K562 (cell line): Measurements from ENCODE around the gene SNCB. TPM values are rescaled to one million over a fixed set of nuclear protein-coding genes. Genes with fewer than 3 reads are reported as not detected.

Source experiments
- ATAC-seq: fragments of 200-7000 bp; cut with Tn5 transposase; 3 replicates; pipeline ENCODE4 v1.9.1; 2020; ENCODE audit warnings: moderate library complexity
- BruUV-seq: library from RNA; stranded (reverse); fragments of 400-500 nt; replicated peaks from 2 replicates; lab custom pipeline; 2021; lab: Mats Ljungman, UMichigan
- CTCF ChIA-PET: fragments of 300-600 bp; formaldehyde crosslinking; extraction: SDS; loops from one replicate; lab custom pipeline; 2021; ENCODE audit warnings: low intra/inter-chr PET ratio; lab: Yijun Ruan, JAX
- POLR2A ChIA-PET: fragments of 300-600, 350-650 bp; sonication (Branson Sonifier 250); formaldehyde crosslinking; extraction: SDS; loops from one replicate; lab custom pipeline; 2021; ENCODE audit warnings: antibody characterized with exemption, inconsistent platforms; lab: Yijun Ruan, JAX
- DNase-seq, 4 experiments: peaks; one replicate each; pipeline versions ENCODE4 v3.0.0 to v3.0.0-alpha.2; 2011 to 2018; ENCODE audit warnings: low spot score in 3 of 4, mixed read lengths in 3 of 4; ENCODE audit errors: extremely low read depth in 1 of 4
- FAIRE-seq: peaks from 2 replicates; lab custom pipeline; 2011; peaks lifted over from hg19 to GRCh38; lab: Jason Lieb, UNC
- H2AFZ ChIP-seq: 2 replicates; pipeline ENCODE4 v1.6.0; 2011; ENCODE audit warnings: low read depth, low read length, control low read depth, inconsistent platforms
- H3K27ac ChIP-seq: fragments of 200-600 bp; 3 replicates; pipeline ENCODE4 v1.8.0; 2011; ENCODE audit warnings: low read depth, mild to moderate bottlenecking, control low read depth, inconsistent platforms, low read length, moderate library complexity, mixed read lengths; ENCODE audit errors: extremely low read depth
- H3K27me3 ChIP-seq, 2 experiments: fragments of 300-600 bp in 1 of 2; 2 replicates in 1 of 2; 3 replicates in 1 of 2; pipeline versions ENCODE4 v1.6.0 to v1.8.0; 2011; ENCODE audit warnings: inconsistent platforms in 2 of 2, low read length in 2 of 2, mild to moderate bottlenecking in 1 of 2, mixed read lengths in 1 of 2, moderate library complexity in 1 of 2; ENCODE audit not compliant: control insufficient read depth in 2 of 2, insufficient read depth in 2 of 2
- H3K36me3 ChIP-seq: fragments of 300-600 bp; 3 replicates; pipeline ENCODE4 v1.8.0; 2011; ENCODE audit warnings: mild to moderate bottlenecking, low read length, inconsistent platforms; ENCODE audit not compliant: control insufficient read depth, insufficient read depth
- H3K4me1 ChIP-seq, 2 experiments: fragments of 200-600 bp in 1 of 2; replicated peaks in 1 of 2; 2 replicates in 1 of 2; 3 replicates in 1 of 2; pipeline versions ENCODE4 v1.5.1 to v1.8.0; 2011; ENCODE audit warnings: inconsistent platforms in 2 of 2, low read length in 2 of 2, mild to moderate bottlenecking in 1 of 2, mixed read lengths in 1 of 2, moderate library complexity in 1 of 2; ENCODE audit not compliant: control insufficient read depth in 2 of 2, insufficient read depth in 2 of 2
- H3K4me2 ChIP-seq: 2 replicates; pipeline ENCODE4 v1.6.1; 2011; ENCODE audit warnings: low read length, control low read depth, inconsistent platforms, mixed read lengths; ENCODE audit not compliant: insufficient read depth
- H3K4me3 ChIP-seq: fragments of 200-600 bp; sonication (generic), shearing (Covaris generic); 2 replicates; pipeline ENCODE4 v1.5.1; 2016; ENCODE audit warnings: control low read depth, inconsistent platforms
- H3K79me2 ChIP-seq: fragments of 200-600 bp; 3 replicates; pipeline ENCODE4 v1.8.0; 2011; ENCODE audit warnings: low read length, inconsistent platforms; ENCODE audit not compliant: control insufficient read depth, insufficient read depth
- H3K9ac ChIP-seq, 2 experiments: 2 replicates each; pipeline versions ENCODE4 v1.6.0 to v1.6.1; 2011; ENCODE audit warnings: low read depth in 2 of 2, low read length in 2 of 2, control low read depth in 1 of 2, inconsistent platforms in 1 of 2, mild to moderate bottlenecking in 1 of 2, mixed read lengths in 1 of 2; ENCODE audit not compliant: insufficient read depth in 1 of 2
- H3K9me1 ChIP-seq: one replicate; pipeline ENCODE4 v1.6.0; 2011; ENCODE audit warnings: inconsistent platforms, mild to moderate bottlenecking, low read length, moderate library complexity; ENCODE audit not compliant: control insufficient read depth, insufficient read depth
- H3K9me3 ChIP-seq: replicated peaks from 2 replicates; pipeline ENCODE4 v1.5.1; 2011; ENCODE audit warnings: low read depth, low read length, inconsistent platforms; ENCODE audit not compliant: control insufficient read depth, insufficient read depth
- H4K20me1 ChIP-seq: replicated peaks from 2 replicates; pipeline ENCODE4 v1.6.1; 2011; ENCODE audit warnings: low read length, inconsistent platforms, mixed read lengths; ENCODE audit not compliant: control insufficient read depth, insufficient read depth
- ESRRB ChIP-seq: fragments of 250-450 bp; sonication (Bioruptor Pico); IDR thresholded peaks from 2 replicates; pipeline ENCODE4 v1.5.0; 2020; ENCODE audit warnings: mild to moderate bottlenecking, moderate library complexity, borderline replicate concordance
- MAFK ChIP-seq: IDR thresholded peaks from 2 replicates; pipeline ENCODE4 v1.6.1; 2011; ENCODE audit warnings: low read length, improper control_type of control experiment
- PTBP1 ChIP-seq: fragments of 200-400 bp; formaldehyde crosslinking; IDR thresholded peaks from 2 replicates; pipeline ENCODE4 v1.6.1; 2017; ENCODE audit warnings: low read depth, low read length
- RBM34 ChIP-seq: fragments of 200-400 bp; formaldehyde crosslinking; IDR thresholded peaks from 2 replicates; pipeline ENCODE4 v1.6.1; 2018; ENCODE audit warnings: low read length, borderline replicate concordance; ENCODE audit not compliant: insufficient read depth
- TEAD1 ChIP-seq, 2 experiments: fragments of 450-650 bp in 1 of 2; sonication (generic) in 1 of 2; formaldehyde crosslinking; IDR thresholded peaks; 2 replicates each; pipeline versions ENCODE4 v1.4.0 to v1.8.0; 2020 to 2022; ENCODE audit warnings: mild to moderate bottlenecking in 2 of 2, missing genetic modification reagents in 1 of 2
- ZBTB33 ChIP-seq: sonication (generic); formaldehyde crosslinking; IDR thresholded peaks from 2 replicates; pipeline ENCODE4 v1.8.1; 2023; ENCODE audit warnings: mild to moderate bottlenecking, missing genetic modification reagents
- ZNF280A ChIP-seq: fragments of 450-650 bp; IDR thresholded peaks from 2 replicates; pipeline ENCODE4 v1.6.1; 2018; ENCODE audit warnings: mild to moderate bottlenecking, low read depth; ENCODE audit not compliant: partially characterized antibody
- ZNF668 ChIP-seq: fragments of 250-450 bp; sonication (Bioruptor Pico); IDR thresholded peaks from 2 replicates; pipeline ENCODE4 v1.8.0; 2022; ENCODE audit warnings: mild to moderate bottlenecking, inconsistent platforms
- ZNF830 ChIP-seq: fragments of 250-450 bp; sonication (Bioruptor Pico); IDR thresholded peaks from 2 replicates; pipeline ENCODE4 v1.5.0; 2021; ENCODE audit warnings: mild to moderate bottlenecking
- WGBS: fragments of 100-300 bp; shearing (Covaris generic); methylation state at CpG from one replicate; pipeline ENCODE4 v1.1.6; 2016; ENCODE audit warnings: low coverage, mixed read lengths; ENCODE audit not compliant: insufficient coverage; ENCODE audit errors: missing lambda C conversion rate; 5-methylcytosine and 5-hydroxymethylcytosine counted together
- in situ Hi-C: fragments of 300-500 bp; cut with MboI; formaldehyde crosslinking; loops from 4 replicates; pipeline ENCODE4 v1.15.0; 2018; ENCODE audit warnings: inconsistent platforms, mixed read lengths
- intact Hi-C: fragments of 100-400 bp; cut with micrococcal nuclease; formaldehyde crosslinking; loops from 2 replicates; pipeline ENCODE4 v1.14.2; 2022
- polyA plus RNA-seq, 8 experiments: library from polyadenylated mRNA; depleted of rRNA in 4 of 8; stranded (reverse) in 5 of 8; unstranded in 3 of 8; fragments of >200 nt; fragmentation: Nextera tagmentation in 2 of 8; fragmentation: Illumina TruSeq in 1 of 8; extraction: Ambion mirVana in 2 of 8; extraction: Trizol in 1 of 8; gene quantifications; 2 replicates each; pipeline versions ENCODE4 v1.2.1 to v1.2.3, GENCODE V29; 2011 to 2014; ENCODE audit warnings: inconsistent platforms in 1 of 8, missing spikeins in 1 of 8
- total RNA-seq, 7 experiments: library from RNA; depleted of rRNA in 6 of 7; stranded (reverse); fragments of >200 nt in 6 of 7; fragmentation: Illumina TruSeq in 2 of 7; extraction: Trizol in 2 of 7; gene quantifications; 2 replicates each; pipeline versions ENCODE4 v1.2.1 to v1.2.3, GENCODE V29; 2011 to 2021; ENCODE audit warnings: low replicate concordance in 1 of 7

Gene SNCB
- total and polyA plus RNA-seq, 9 of the 15 experiments (the other 6 are each of a cell fraction or from before 2014, with no cell fraction given), result not detected

GRCh38 chr5:176629317-176629852 is 949 bp downstream of the SNCB start:
- Histone ChIP-seq H3K27me3 (peaks cover 46 to 80% of the 10 kb centered on the region in 2 experiments), H2AFZ (no peak overlapping the region), H3K4me3 (no peak overlapping the region), H3K4me1 (peaks cover 0 to 23% of the 10 kb centered on the region in 2 experiments; a peak in 2 of 5 replicates), H3K27ac (no peak overlapping the region), H3K36me3 (no peaks in the 10 kb centered on the region), H3K4me2 (no peak overlapping the region), H3K9me1 (no peaks in the 10 kb centered on the region), H4K20me1 (peaks cover 13% of the 10 kb centered on the region; the same call in 1 of the 2 replicates), H3K9me3 (no peaks in the 10 kb centered on the region), H3K9ac (no peak overlapping the region), H3K79me2 (no peaks in the 10 kb centered on the region)
- CTCF ChIA-PET, result no interaction called here
- BruUV-seq, result no TSS peak
- POLR2A ChIA-PET, result no interaction called here
- ATAC-seq, result no peak
- intact Hi-C loops (no loop called here), in situ Hi-C loops (no loop called here)
- no peak for DNase-seq
- 31% methylated on average over 30 of the region's 34 CpGs for WGBS
- FAIRE-seq, result no peak
- TF ChIP-seq ZNF830 (CRISPR knock-in tag) (no peak), PTBP1 (no peak), ESRRB (no peak), MAFK (no peak), ZNF280A (no peak), TEAD1 (CRISPR knock-in tag; IDR thresholded peaks at IDR 0.05) (no peak), ZBTB33 (CRISPR knock-in tag) (no peak), RBM34 (no peak), ZNF668 (CRISPR knock-in tag) (no peak)
